ENCODE data around the gene CDH4.
"Not testable (repeated sequence)": the region's sequence is repeated elsewhere in the genome, so short reads cannot be mapped to it uniquely, and the experiment has no call there.

The CDH4 gene

GRCh38 chr20:61437280-61438206, 185.5 kb downstream of the CDH4 start:
- peak; percentile 56 to 63 for DNase-seq (ENCODE audit: low read depth in 2 of 2)

- no peak for DNase-seq (ENCODE audit: low read depth in 2 of 2)
These were observed 186.2 kb downstream of the CDH4 start for GRCh38 chr20:61438285-61438684.

- DNase-seq (ENCODE audit: low read depth in 2 of 2) = no peak
These were observed 187.2 kb downstream of the CDH4 start for GRCh38 chr20:61439251-61439650.

- DNase-seq (ENCODE audit: low read depth in 2 of 2) = no peak
These were observed 188.5 kb downstream of the CDH4 start for GRCh38 chr20:61440548-61441055.

- no peak for DNase-seq (ENCODE audit: low read depth in 2 of 2)
These were observed 189.5 kb downstream of the CDH4 start for GRCh38 chr20:61441537-61441936.

- DNase-seq (ENCODE audit: low read depth in 2 of 2) = no peak
These were observed 190.1 kb downstream of the CDH4 start for GRCh38 chr20:61442075-61442670.

- DNase-seq (ENCODE audit: low read depth in 2 of 2) = no peak
These were observed 190.7 kb downstream of the CDH4 start for GRCh38 chr20:61442718-61443117.

- DNase-seq (ENCODE audit: low read depth in 2 of 2) = peak; percentile 16 to 21
These were observed 191.5 kb downstream of the CDH4 start for GRCh38 chr20:61443443-61444126.

- no peak for DNase-seq (ENCODE audit: low read depth in 2 of 2)
These were observed 192.6 kb downstream of the CDH4 start for GRCh38 chr20:61444637-61445036.

GRCh38 chr20:61445138-61445537, 193.1 kb downstream of the CDH4 start:
- no peak for DNase-seq (ENCODE audit: low read depth in 2 of 2)

GRCh38 chr20:61445741-61446140, 193.7 kb downstream of the CDH4 start:
- no peak for DNase-seq (ENCODE audit: low read depth in 2 of 2)

GRCh38 chr20:61447952-61448351, 195.9 kb downstream of the CDH4 start:
- no peak for DNase-seq (ENCODE audit: low read depth in 2 of 2)

- no peak for DNase-seq (ENCODE audit: low read depth in 2 of 2)
These were observed 196.3 kb downstream of the CDH4 start for GRCh38 chr20:61448386-61448785.

- no peak for DNase-seq (ENCODE audit: low read depth in 2 of 2)
These were observed 197.1 kb downstream of the CDH4 start for GRCh38 chr20:61449057-61449609.

GRCh38 chr20:61449916-61450315, 197.9 kb downstream of the CDH4 start:
- DNase-seq (ENCODE audit: low read depth in 2 of 2) = no peak

- DNase-seq (ENCODE audit: low read depth in 2 of 2) = no peak
These were observed 198.5 kb downstream of the CDH4 start for GRCh38 chr20:61450549-61450948.

GRCh38 chr20:61451009-61451408, 198.9 kb downstream of the CDH4 start:
- DNase-seq (ENCODE audit: low read depth in 2 of 2) = no peak

GRCh38 chr20:61451953-61452352, 199.9 kb downstream of the CDH4 start:
- DNase-seq (ENCODE audit: low read depth in 2 of 2) = no peak

- DNase-seq (ENCODE audit: low read depth in 2 of 2) = no peak
These were observed 201.2 kb downstream of the CDH4 start for GRCh38 chr20:61453219-61453618.

- DNase-seq (ENCODE audit: low read depth in 2 of 2) = not testable (repeated sequence)
These were observed 201.6 kb downstream of the CDH4 start for GRCh38 chr20:61453623-61454022.

GRCh38 chr20:61454053-61454452, 202.0 kb downstream of the CDH4 start:
- no peak for DNase-seq (ENCODE audit: low read depth in 2 of 2)

All from fibroblast of skin of left quadriceps (primary cell).